CD4-positive, alpha-beta T cell treated with Interferon alpha-2 for 1 hour (primary cell): ENCODE results near the gene REX1BD.
"Not testable (repeated sequence)": the region's sequence is repeated elsewhere in the genome, so short reads cannot be mapped to it uniquely, and the experiment has no call there.

Experiments used
- DNase-seq, 2 donors: peaks; one replicate each; pipeline ENCODE4 v3.0.0-alpha.2; 2020 to 2022

The REX1BD gene

GRCh38 chr19:18588611-18589379 lies at the start of gene REX1BD:
Gene REX1BD (plus strand): TSS chr19:18588798. CDS start chr19:18588802, 4 bp downstream.
- DNase-seq = peak; percentile 87 to 91

DNA sequence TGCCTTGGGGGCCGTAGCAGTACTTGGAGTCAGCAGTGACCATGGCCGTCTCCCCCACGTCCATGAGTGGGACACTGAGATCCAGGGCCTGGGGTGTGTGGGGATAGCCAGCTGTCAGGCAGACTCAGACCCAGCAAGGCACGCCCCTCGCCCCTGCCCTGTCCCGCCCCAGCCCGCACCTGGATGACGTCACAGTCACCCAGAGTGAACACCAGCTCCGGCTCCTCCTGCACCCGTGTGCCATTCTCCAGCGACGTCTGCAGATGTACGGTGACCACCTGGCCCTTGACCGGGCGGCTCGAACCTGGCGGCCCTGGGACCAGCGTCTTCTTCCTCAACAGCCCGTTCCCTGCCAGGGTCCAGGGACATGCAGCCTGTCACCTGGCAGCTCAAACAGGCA lies 49.2 kb upstream of the REX1BD start:
- no peak for DNase-seq

- not testable (repeated sequence) for DNase-seq
Measured at GRCh38 chr19:18540200-18540599, 48.4 kb upstream of the REX1BD start.

DNA sequence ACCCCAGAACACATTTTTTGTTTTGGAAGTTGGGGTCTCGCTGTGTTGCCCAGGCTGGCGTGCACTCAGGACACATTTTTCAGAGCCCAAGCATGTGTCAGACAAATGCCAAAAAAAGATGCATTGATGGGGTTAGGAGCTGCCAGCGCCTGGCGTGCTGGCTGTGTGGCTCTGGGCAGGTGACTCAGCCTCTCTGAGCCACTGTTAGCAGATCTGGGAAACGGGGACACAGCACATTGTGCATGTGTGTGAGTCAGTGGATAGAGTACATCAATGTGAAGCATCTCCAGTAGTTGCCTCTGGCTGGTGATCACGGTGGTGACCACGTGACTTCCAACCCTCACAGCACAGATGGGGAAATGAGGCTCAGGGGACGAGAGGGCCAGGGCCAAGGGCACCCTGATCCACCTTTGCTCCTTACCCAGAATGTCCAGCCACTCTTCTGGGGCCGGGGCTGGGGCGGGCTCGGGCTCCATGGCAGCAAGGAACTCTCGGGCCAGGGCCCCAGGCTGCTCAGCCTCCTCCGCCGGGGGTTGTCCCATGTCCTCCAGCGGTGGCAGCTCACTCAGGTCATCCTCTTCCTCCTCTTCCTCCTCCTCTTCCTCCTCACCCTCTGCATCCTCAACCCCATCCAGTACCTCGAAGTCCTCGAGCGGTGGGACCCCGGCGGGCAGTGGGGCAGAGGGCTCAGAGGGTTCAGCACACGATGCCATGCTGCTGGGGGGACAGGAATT lies 47.2 kb upstream of the REX1BD start:
- no peak for DNase-seq

DNA sequence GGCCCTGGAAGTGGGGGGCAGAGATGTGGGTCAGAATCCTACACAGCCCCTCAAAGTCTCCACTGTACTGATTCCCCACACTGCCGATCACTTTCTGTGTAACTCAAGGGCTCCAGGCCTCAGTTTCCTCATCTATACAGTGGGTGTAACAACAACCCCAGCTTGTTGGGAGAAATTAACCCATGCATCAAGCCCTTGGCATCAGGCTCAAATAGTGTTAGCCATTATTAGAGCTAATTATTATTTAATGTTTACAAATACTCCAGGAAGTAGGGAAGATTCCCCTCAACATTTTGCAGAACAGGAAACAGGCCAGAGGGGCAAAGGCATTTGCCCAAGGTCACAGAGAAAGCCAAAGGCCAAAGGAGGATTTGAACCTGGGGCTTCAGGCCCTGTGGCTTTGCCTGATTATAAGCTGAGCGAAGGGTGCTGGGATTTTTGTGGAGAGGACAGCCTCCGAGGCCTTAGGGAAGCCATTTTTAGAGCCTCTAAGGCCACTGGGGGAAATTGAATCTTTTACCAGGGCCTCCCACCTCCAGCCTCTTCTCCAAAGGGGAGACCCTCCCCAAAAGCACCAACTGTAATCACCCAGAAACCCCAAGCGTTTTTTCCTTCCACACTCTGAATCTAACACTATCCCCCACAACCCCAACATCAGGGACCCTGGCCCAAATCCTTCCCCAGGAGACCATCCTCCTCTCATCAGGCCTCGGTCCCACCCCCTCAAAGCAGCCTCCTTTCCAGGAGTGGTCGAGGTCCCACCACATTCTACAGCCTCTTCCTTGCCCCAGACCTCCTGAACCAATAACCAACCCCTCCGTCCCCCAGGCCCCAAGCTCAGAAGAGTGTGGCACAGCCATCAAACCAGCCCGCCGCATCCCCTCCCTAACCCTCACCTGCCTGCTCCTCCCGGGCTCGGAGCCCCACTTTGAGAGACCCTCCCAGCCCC lies 46.3 kb upstream of the REX1BD start:
- DNase-seq = no peak

GRCh38 chr19:18542941-18543813 lies 45.4 kb upstream of the REX1BD start, which contains the start of gene FKBP8:
Gene FKBP8 (minus strand): TSS chr19:18543573. CDS start chr19:18541970, 1,603 bp downstream.
- peak; percentile 91 to 94 for DNase-seq

DNA sequence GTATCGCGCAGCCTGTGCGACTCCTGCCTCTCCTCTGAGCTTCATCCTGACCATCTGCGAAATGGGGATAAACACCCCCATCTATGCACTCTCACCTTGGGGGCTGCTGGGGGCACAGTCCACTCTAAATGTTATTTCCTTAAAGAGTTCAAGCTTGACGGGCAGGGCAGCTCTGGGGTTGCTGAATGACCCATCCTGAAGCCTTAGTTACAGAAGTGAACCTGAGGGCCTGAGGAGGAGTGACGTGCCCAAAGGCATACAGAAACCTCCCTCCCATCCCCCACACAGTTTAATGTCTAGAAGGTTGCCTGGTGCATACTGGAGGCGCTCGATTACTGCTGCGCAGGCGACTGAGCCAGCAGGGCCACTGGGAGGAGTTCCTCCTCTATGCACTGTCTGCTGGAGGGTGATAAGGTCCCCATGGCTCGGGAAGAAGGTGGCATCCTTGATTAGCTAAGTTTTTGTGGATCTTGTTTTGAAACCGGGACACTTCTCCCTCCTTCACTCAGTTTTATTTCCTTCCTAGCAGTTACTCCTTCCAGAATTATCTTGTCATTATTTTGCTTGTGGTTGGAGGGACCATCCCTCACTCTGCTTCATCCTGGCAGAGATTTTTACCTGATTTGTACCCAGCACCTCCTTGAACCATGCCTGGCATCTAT lies 44.7 kb upstream of the REX1BD start:
- peak; percentile 83 to 91 for DNase-seq

DNA sequence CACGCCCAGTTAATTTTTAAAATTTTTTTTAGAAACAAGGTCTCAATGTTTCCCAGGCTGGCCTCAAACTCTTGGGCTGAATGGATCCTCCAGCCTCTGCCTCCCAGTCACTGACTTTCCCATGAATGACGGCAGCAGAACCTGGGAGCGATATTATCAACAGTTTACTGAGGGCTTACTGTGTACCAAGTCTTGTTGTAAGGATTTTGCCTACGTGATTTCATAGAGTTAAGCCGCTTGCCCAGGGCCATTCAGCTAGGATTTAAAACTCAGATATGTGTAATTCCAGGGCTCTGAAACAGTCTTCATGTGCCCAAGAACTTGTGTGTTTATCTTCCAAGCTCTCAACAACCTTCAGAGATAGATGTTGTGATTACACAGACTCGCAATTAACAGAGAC lies 37.0 kb upstream of the REX1BD start:
- no peak for DNase-seq

DNA sequence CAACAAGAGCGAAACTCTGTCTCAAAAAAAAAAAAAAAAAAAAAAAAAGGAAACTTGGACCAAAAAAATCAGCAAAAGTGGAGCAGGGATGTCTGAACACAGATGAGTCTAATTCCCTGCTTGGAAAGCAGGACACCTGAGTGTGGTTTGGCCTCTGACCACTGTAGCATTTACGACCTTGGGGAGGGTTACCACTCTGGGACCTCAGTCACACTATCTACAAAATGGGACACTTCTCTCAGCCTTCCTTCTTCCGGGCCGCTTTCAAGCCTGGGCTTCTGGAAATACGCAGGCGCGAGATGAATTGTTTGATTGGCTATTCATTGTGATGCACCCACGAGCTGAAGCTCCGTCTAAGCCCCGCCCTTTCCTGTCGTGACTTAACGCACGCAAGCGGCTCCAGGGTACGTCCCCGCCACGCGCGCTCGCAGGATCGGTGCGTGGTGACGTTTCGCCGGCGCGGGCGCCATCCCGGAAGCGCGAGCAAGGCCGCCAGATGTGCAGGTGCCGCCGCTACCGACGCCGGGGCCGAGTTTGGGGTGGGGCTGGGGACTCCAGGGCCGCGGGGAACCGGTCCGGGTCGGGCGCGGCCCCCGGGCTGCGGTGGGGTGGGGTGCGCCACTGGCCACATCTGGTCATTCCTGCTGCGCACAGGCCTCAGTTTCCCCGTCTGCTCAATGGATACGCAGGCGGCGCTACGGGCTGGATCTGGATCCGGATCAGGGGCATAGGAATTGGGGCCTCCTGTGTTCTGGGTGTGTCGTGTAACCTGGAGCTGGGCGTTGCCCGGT lies 31.0 kb upstream of the REX1BD start, which contains the start of gene KXD1:
Gene KXD1 (plus strand): TSS at position 460 of the 791 bp plus-strand sequence. CDS start 4,187 bp downstream, outside the sequence.
- peak; percentile 99 for DNase-seq

DNA sequence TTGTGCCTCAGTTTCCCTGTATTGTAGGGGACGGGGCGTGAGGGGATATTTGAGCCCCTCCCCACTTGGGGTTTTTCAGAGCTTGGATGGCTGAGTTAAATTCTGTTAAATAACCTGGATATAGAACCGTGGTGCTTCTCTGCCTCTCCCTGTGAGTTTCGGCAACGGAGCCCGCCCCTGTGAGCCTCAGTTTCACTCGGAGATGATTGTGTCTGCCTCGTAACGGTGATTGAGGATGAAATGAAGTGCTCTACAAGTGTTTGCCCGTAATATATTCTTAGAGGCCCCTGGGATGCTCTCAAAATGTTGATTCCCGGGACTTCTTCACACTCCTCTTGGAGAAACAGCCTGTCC lies 30.4 kb upstream of the REX1BD start:
- peak in 1 of 2 donors; percentile 17 for DNase-seq

GRCh38 chr19:18558604-18559003 lies 30.0 kb upstream of the REX1BD start:
- no peak for DNase-seq

DNA sequence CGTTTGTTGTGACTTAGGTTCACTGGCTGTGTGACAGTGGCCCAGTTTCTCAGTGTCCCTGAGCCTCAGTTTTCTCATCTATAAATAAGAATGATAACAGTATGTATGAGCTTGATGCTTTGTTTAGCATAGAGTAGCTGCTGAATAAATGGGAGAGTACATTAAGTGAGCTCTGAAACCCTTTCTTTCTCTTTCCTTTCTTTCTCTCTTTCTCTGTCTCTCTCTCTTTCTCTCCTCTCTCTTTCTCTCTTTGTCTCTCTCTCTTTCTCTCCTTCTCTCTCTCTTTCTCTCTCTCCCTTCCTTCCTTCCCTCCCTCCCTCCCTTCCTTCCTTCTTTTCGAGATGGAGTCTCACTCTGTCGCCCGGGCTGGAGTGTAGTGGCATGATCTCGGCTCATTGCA lies 28.9 kb upstream of the REX1BD start:
- DNase-seq = no peak

DNA sequence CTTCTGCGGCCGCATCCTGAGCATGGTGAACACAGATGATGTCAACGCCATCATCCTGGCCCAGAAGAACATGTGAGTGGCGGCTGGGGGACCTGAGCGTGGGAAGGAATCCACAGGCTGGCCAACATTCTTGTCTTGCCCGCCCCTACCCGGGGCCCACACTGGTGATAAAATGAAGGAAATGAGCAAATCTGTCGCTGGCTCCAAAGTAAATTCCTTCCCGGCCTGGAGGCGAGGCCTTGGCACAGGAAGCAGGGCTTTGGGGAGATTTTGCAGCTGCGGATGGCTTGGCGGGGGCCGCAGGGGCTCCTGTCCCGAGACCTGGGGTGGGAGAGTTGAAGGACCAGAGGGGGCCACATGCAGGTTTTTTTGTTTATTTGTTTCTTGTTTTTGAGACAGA lies 26.5 kb upstream of the REX1BD start:
- DNase-seq = no peak

DNA sequence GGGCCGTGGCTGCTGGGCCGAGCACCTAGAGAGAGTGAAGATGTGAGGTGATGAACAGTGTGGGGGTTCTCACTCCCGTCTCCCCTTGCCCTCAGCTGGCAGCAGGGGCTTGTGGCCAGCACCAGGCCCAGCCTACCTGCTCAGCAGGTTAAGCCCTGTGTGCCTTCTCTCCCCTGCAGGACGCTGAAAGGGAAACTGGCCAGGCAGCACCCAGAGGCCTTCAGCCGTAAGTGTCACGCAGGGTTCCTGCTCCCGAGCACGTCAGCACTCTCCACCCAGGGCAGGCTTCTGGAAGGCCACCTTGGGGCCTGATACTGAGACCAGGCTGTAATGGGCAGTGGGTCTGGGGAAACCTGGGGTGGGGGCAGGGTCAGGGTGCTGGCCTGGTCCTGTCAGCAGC lies 21.6 kb upstream of the REX1BD start:
- DNase-seq = no peak

DNA sequence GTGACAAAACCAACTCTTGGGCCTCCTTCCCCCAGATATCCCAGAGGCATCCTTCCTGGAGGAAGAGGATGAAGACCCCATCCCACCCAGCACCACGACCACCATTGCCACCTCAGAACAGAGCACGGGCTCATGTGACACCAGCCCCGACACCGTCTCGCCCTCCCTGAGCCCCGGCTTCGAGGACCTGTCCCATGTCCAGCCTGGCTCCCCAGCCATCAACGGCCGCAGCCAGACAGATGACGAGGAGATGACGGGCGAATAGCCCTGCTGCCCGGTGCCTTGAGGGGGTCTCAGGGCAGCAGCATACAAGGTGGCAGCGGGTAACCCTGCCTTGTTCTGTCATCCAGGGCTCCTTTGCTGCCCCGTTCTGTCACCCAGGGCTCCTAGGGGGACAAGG lies 20.2 kb upstream of the REX1BD start:
- no peak for DNase-seq

- peak; percentile 98 to 99 for DNase-seq
Measured at GRCh38 chr19:18571564-18572344, 16.8 kb upstream of the REX1BD start, which contains the start of gene UBA52. Gene UBA52 (plus strand): TSS chr19:18571857. CDS start chr19:18573301, 1,444 bp downstream.

DNA sequence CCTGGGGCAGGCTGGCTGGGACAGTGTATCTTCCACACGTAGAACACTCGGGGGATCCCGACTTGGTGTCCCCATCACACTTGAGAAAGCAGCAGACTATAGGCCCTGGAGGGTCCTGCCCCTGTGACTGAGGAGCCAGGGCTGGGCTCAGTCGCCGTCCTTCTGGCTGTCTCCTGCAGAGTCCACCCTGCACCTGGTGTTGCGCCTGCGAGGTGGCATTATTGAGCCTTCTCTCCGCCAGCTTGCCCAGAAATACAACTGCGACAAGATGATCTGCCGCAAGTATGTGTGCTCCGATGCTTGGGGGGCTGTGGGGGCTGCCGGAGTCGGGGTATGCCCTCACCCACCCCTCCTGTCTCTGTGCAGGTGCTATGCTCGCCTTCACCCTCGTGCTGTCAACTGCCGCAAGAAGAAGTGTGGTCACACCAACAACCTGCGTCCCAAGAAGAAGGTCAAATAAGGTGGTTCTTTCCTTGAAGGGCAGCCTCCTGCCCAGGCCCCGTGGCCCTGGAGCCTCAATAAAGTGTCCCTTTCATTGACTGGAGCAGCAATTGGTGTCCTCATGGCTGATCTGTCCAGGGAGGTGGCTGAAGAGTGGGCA lies 13.8 kb upstream of the REX1BD start:
- DNase-seq = no peak

DNA sequence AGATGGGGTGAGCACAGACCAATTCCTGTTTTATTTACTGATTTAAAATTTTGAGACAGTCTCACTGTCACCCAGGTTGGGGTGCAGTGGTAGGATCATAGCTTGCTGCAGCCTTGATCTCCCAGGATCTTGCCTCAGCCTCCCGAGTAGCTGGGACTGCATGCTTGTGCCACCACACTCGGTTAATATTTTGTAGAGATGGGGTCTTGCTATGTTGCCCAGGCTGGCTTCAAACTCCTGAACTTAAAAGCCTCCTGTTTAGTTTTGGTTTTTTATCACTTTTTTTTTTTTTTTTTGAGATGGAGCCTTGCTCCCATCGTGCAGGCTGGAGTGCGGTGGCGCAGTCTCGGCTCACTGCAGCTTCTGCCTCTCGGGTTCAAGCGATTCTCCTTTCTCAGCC lies 12.2 kb upstream of the REX1BD start:
- no peak for DNase-seq

DNA sequence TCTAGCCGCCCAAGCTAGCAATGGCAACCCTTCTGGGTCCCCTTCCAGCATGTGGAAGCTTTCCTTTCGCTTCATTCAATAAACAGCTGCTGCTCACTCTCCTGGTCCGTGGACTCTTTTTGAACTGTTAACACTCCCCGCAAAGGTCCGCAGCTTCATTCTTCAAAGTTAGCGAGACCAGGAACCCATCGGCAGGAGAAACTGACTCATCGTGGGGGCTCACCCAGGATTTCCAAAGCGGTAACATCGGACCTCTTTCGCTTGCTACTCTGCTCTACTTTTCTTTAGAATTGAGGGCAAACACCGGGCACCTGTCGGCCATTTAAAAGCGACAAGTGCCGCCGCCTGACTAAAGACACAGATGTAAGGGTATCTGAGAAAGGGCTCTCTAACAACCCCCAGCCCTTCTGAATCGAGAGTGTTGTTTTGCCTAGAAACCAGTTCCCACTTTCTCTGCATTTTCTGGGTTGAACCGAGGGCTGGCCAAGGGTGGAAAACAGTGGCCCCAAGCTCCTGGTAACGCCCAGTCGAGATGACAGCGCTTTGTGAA lies 11.2 kb upstream of the REX1BD start:
- DNase-seq = no peak
